ENCODE data around the gene BMF. TPM values are rescaled to one million over a fixed set of nuclear protein-coding genes. Genes with fewer than 3 reads are reported as not detected.
"Not testable (repeated sequence)": the region's sequence is repeated elsewhere in the genome, so short reads cannot be mapped to it uniquely, and the experiment has no call there.

BMF gene, protein sequence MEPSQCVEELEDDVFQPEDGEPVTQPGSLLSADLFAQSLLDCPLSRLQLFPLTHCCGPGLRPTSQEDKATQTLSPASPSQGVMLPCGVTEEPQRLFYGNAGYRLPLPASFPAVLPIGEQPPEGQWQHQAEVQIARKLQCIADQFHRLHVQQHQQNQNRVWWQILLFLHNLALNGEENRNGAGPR
- polyA plus RNA-seq (ENCODE audit: insufficient read depth in 1 of 5, insufficient read length in 5 of 5, low replicate concordance in 1 of 5), result 10 to 100 TPM; 43.9 to 55.6 (median 44.3) TPM
- long read RNA-seq, donor 1, full-length matches to known transcripts, result 6 of 27 reads
- long read RNA-seq, donor 1, partial matches to known transcripts, result 21 of 27 reads
- long read RNA-seq, donor 1, other reads (novel, unspliced or antisense), result 0 of 27 reads
- long read RNA-seq, donor 2, full-length matches to known transcripts, result 8 of 8 reads
- long read RNA-seq, donor 2, partial matches to known transcripts, result 0 of 8 reads
- long read RNA-seq, donor 2, other reads (novel, unspliced or antisense), result 0 of 8 reads
- long read RNA-seq, donor 3, full-length matches to known transcripts, result 1 of 6 reads
- long read RNA-seq, donor 3, partial matches to known transcripts, result 5 of 6 reads
- long read RNA-seq, donor 3, other reads (novel, unspliced or antisense), result 0 of 6 reads
- long read RNA-seq, donor 4, full-length matches to known transcripts, result 3 of 19 reads
- long read RNA-seq, donor 4, partial matches to known transcripts, result 16 of 19 reads
- long read RNA-seq, donor 4, other reads (novel, unspliced or antisense), result 0 of 19 reads
- long read RNA-seq, donor 5, partial matches to known transcripts, result 11 of 14 reads
- long read RNA-seq, donor 5, other reads (novel, unspliced or antisense), result 0 of 14 reads
- long read RNA-seq, donor 6, full-length matches to known transcripts, result 9 of 22 reads
- long read RNA-seq, donor 6, partial matches to known transcripts, result 13 of 22 reads
- long read RNA-seq, donor 6, other reads (novel, unspliced or antisense), result 0 of 22 reads
- long read RNA-seq, donor 7, full-length matches to known transcripts, result 6 of 6 reads
- long read RNA-seq, donor 7, partial matches to known transcripts, result 0 of 6 reads
- long read RNA-seq, donor 7, other reads (novel, unspliced or antisense), result 0 of 6 reads
- long read RNA-seq, donor 8, full-length matches to known transcripts, result 1 of 6 reads
- long read RNA-seq, donor 8, partial matches to known transcripts, result 5 of 6 reads
- long read RNA-seq, donor 8, other reads (novel, unspliced or antisense), result 0 of 6 reads

GRCh38 chr15:40108855-40109735, at the start of gene BMF:
BMF (minus strand) TSS chr15:40108879; CDS start chr15:40106086, 2,793 bp downstream.
- peak; percentile 99 for DNase-seq

- DNase-seq, result no peak
Measured at GRCh38 chr15:40157778-40158447, 49.2 kb upstream of the BMF start.

DNA sequence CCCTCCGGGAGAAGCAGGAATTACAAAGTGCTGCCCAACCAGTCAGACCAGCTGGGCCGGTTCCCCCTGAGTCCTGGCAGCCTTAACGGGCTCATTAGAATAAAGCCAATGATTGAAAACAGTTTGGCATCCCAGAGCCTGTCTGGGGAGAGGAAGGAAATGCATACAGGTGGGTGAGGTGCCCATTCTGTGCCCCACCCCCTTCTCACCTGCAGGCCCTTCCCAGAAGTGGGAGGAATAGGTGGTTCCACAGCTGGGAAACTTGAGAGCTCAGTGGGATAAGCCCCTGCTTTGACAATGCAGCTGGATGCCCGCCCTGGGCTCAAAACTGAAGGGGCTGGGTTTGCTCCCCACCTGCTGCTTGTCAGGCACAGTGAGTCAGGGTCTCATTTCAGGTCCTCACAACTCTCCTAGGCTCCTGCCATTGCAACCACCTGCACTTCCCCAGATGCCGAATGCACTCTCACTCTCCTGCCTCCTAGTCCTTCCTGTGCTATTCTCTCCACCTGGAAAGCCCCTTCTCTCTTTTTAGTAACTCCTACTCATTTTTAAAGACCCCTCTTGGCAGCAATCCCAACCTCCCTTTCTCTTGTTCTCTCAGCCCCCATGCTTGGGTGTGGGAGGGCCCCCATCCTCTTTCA, 46.7 kb upstream of the BMF start:
- peak; percentile 56 to 62 for DNase-seq

- DNase-seq, result not testable (repeated sequence)
Measured at GRCh38 chr15:40154821-40155220, 46.1 kb upstream of the BMF start.

GRCh38 chr15:40151991-40152390, 43.3 kb upstream of the BMF start:
- DNase-seq, result no peak

DNA sequence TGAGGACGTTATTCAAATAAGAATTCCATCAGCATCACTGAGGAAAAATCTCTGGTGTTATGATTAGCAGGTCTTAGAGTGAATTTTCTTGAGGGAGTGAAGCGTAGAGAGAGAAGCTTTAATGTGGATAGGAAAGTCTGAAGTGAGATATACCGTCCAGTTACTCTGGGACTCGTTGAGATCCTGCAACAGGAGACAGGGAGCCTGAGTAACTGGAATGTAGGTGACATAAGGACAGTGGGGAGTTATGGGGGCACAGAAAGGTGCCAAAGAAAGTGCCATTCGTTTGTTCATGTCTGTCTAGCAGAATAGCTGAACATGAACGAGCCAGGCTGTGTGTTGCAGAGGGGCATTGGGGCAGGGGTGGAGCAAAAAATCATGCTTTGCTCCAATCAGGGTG, 42.8 kb upstream of the BMF start:
- no peak for DNase-seq

DNA sequence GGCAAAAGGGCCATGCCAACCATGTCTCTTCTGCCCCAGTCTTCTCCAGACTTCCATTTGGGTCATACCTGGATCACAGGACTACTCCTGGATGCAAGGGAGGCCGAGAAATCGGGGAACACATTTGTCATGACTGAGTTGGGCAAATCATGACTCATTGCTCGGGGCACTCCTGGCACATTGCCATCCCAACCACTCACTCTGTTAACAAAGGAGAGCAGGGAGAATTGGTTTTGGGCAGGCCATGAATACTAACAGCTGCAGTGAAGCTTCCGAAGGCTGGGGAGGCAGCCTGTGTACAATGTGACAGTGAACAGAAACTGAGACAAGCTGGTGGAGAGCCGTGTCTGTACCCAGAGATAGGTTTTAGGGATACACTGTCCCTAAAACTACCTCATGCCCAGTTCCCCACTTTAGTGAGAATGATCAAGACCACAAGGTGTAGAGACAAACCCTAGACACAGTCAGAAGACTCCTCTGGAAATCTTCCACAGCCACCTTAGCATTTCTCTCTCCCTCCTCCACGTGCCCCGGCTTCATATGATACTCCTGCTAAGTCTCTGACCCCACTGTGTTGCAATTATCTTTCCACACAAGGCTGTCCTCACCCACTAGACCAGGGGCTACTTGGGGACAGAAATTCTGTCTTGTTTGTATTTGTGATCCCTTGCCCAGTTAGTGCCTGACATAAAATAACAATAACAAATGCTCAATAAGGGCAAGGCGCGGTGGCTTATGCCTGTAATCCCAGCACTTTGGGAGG, 41.7 kb upstream of the BMF start:
- no peak for DNase-seq

GRCh38 chr15:40149339-40149738, 40.7 kb upstream of the BMF start:
- DNase-seq, result no peak

DNA sequence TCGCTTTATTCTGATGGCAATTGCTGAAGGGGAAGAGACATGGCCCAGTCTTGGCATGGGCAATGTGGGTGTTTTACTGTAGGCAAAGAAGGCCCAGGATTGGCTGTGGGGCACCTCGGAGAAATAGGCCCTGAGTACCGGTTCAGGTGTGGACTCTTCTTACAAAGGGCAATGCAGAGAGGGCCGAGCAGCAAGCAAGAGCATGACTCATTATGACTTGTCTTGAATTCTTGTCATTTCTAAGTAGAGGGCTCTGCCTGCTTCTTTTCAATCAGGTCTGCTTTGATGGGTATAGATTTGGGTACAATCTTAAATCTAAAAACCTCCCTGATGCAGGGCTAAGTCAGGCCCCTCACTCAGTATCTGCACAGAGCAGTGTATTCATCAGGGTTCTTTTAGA, 37.4 kb upstream of the BMF start:
- DNase-seq, result no peak

DNA sequence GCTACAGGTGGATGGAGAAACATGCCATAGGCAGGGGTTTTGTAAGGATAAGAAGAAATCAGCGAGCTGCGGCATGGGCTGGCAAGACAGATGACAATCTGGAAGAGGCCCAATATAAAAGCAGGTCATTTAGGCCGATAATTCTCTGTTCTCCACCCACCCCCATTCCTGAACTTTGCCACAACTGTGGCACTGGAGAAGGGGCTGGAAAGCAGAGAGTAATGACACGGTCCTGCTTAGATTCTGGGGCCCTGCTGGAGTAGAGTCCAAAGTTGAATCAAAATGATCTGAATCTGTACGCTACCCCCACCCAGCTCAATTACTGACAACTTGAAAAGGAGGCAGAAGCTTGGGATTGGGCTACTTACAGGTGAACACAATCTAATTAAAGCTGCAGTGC, 33.7 kb upstream of the BMF start:
- no peak for DNase-seq

DNA sequence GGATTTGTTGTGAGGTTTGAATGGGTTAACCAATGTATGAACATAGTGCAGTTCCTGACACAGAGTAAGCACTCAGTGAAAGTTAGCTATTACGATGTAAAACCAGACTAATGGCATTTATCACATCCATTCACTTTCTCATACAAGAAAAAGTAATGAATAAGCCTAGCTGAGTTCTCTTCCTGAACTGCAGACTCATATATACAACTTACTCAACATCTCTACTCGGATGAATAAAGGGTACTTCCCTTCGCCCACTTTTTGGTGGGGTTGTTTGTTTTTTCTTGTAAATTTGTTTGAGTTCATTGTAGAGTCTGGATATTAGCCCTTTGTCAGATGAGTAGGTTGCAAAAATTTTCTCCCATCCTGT, 29.5 kb upstream of the BMF start:
- DNase-seq, result not testable (repeated sequence)

- no peak for DNase-seq
Measured at GRCh38 chr15:40137303-40138200, 28.9 kb upstream of the BMF start.

GRCh38 chr15:40136470-40137302, 28.0 kb upstream of the BMF start:
- DNase-seq, result no peak

DNA sequence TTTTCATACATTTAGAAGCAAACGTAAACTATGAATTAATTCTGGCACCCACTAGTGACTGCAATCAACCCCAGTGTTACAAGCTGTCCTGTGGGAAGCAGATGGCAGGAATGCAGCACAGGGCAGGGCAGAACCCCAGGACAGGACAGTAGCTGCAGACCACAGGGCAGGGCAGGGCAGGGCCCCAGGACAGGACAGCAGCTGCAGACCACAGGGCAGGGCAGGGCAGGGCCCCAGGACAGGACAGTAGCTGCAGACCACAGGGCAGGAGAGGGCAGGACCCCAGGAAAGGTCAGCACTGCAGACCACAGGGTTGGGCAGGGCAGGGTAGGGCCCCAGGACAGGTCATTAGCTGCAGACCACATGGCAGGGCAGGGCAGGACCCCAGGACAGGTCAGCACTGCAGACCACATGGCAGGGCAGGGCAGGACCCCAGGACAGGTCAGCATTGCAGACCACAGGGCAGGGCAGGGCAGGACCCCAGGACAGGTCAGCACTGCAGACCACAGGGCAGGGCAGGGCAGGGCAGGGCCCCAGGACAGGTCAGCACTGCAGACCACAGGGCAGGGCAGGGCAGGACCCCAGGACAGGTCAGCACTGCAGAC, 27.3 kb upstream of the BMF start:
- not testable (repeated sequence) for DNase-seq

DNA sequence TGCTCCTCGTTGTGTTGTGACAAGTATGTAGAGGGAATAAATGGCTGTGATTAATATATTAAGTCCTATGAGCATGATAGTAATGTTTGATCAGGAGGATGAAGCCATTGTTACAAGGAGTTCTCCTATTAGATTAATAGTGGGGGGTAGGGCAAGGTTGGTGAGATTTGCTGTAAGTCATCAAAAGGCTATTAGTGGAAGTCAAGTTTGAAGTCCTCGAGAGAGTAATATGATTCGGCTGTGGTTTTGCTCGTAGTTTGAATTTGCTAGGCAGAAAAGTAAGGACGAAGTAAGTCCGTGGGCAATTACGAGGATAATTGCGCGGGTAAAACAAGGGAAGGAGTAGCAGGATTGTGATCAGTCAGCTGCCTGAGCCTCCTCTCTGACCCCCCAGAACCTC, 26.2 kb upstream of the BMF start:
- no peak for DNase-seq

- DNase-seq, result no peak
Measured at GRCh38 chr15:40133544-40133943, 24.9 kb upstream of the BMF start.
